SK-N-SH (cell line): ENCODE data around the gene CCDC126.

Experiments
- CTCF ChIP-seq: fragments of 200-600 bp; sonication (generic); IDR thresholded peaks from 2 replicates; pipeline ENCODE4 v1.6.1; 2017; ENCODE audit warnings: antibody characterized with exemption, mild to moderate bottlenecking, moderate library complexity
- EZH2phosphoT487 ChIP-seq: fragments of 200-600 bp; sonication (generic); IDR thresholded peaks from 2 replicates; pipeline ENCODE4 v1.6.1; 2017; ENCODE audit warnings: low read depth, mixed run types, mild to moderate bottlenecking, antibody characterized with exemption, moderate library complexity, borderline replicate concordance
- FOXJ3 ChIP-seq: sonication (generic); formaldehyde crosslinking; IDR thresholded peaks from 2 replicates; pipeline ENCODE4 v1.5.1; 2020; ENCODE audit warnings: mild to moderate bottlenecking, missing genetic modification reagents
- FOXM1 ChIP-seq: IDR thresholded peaks from 2 replicates; pipeline ENCODE4 v1.4.0; 2012; ENCODE audit warnings: low read depth, mild to moderate bottlenecking
- JUND ChIP-seq: IDR thresholded peaks from 2 replicates; pipeline ENCODE4 v1.4.0; 2012
- MAX ChIP-seq: IDR thresholded peaks from 2 replicates; pipeline ENCODE4 v1.4.0; 2012; ENCODE audit warnings: low read depth
- POLR2AphosphoS5 ChIP-seq: IDR thresholded peaks from 2 replicates; pipeline ENCODE4 v1.6.1; 2012; ENCODE audit warnings: low read depth, low read length
- SMC3 ChIP-seq: IDR thresholded peaks from 2 replicates; pipeline ENCODE4 v1.6.1; 2012; ENCODE audit warnings: low read depth, low read length, improper control_type of control experiment
- TAF1 ChIP-seq: IDR thresholded peaks from 2 replicates; pipeline ENCODE4 v1.6.1; 2012; ENCODE audit warnings: low read depth, mild to moderate bottlenecking, low read length, moderate library complexity, borderline replicate concordance

GRCh38 chr7:23653942-23654341 lies 56.8 kb downstream of the CCDC126 start:
- TF ChIP-seq TAF1 (no peak), FOXM1 (no peak), JUND (no peak), EZH2phosphoT487 (no peak), CTCF (no peak), MAX (no peak), FOXJ3 (CRISPR knock-in tag) (no peak), POLR2AphosphoS5 (no peak), SMC3 (no peak)
